NB4 (cell line): ENCODE data around the gene CXCR4.

Source experiments
- DNase-seq: peaks from one replicate; pipeline ENCODE4 v3.0.0; 2010; ENCODE audit warnings: low read depth
- H3K4me3 ChIP-seq: one replicate; pipeline ENCODE4 v1.5.1; 2011; ENCODE audit warnings: mild to moderate bottlenecking, low read depth, low read length, moderate library complexity
- CTCF ChIP-seq: IDR thresholded peaks from one replicate; pipeline ENCODE4 v1.5.1; 2012; ENCODE audit warnings: low read depth, low read length
- MAX ChIP-seq: IDR thresholded peaks from 2 replicates; pipeline ENCODE4 v1.6.1; 2011; ENCODE audit warnings: low read depth, low read length
- MYC ChIP-seq: IDR thresholded peaks from 2 replicates; pipeline ENCODE4 v1.6.1; 2011; ENCODE audit warnings: low read depth, low read length
- POLR2A ChIP-seq: IDR thresholded peaks from 2 replicates; pipeline ENCODE4 v1.6.1; 2011; ENCODE audit warnings: mild to moderate bottlenecking; ENCODE audit not compliant: insufficient read length; ENCODE audit errors: extremely low read depth

CXCR4 gene

GRCh38 chr2:136065907-136066306 is 52.0 kb downstream of the CXCR4 start:
- DNase-seq, result no peak
- TF ChIP-seq MAX (no peak), POLR2A (no peak), CTCF (no peak), MYC (no peak)
- H3K4me3 ChIP-seq, result no peak overlapping the region

DNA sequence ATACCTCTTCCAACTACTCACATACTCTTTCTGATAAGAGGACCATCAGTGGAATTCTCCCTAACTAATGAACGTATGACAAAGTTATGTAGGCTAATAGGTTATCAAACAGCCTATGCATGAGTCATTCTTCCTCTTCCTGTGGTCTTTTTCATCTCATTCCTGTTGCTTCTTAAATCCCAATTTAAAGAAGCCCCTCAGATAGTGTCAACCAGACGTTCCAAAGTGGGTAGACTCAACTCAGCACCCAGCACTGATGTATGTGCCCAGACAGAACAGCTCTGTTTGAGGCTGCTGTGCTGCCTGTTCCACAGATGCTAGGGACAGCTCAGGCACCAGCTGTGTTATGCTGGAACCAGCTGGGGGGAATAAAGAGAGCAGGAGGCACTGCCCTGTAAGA is 52.6 kb downstream of the CXCR4 start:
- DNase-seq, result no peak
- TF ChIP-seq POLR2A, result no peak
- no peak for TF ChIP-seq CTCF
- no peak for TF ChIP-seq MAX
- TF ChIP-seq MYC, result no peak
- H3K4me3 ChIP-seq, result no peak overlapping the region
